Heart right ventricle (tissue), 16 donors: ENCODE data around the gene MAGI2. TPM values are rescaled to one million over a fixed set of nuclear protein-coding genes. Genes with fewer than 3 reads are reported as not detected.

ENCODE experiments used
- ATAC-seq, 8 donors: fragments of 200-7000 bp; cut with Tn5 transposase; one replicate each; pipeline ENCODE4 v1.9.1; 2020; ENCODE audit warnings: mild to moderate bottlenecking in 8 of 8, moderate library complexity in 8 of 8, moderate number of reproducible peaks in 1 of 8
- DNase-seq, 2 donors: peaks; one replicate each; pipeline ENCODE4 v3.0.0-alpha.2; 2020
- H3K27ac ChIP-seq, 10 donors: fragments of 200-600 bp; sonication (generic) in 2 of 10; one replicate each; pipeline versions ENCODE4 v1.5.0 to v1.8.0; 2020 to 2022; ENCODE audit warnings: mild to moderate bottlenecking in 3 of 10
- H3K27me3 ChIP-seq, 7 donors: fragments of 200-600 bp; one replicate each; pipeline ENCODE4 v1.8.0; 2021 to 2022; ENCODE audit warnings: mild to moderate bottlenecking in 2 of 7
- H3K36me3 ChIP-seq, 9 donors: fragments of 200-600 bp; sonication (generic) in 1 of 9; one replicate each; pipeline versions ENCODE4 v1.5.0 to v1.8.0; 2020 to 2022; ENCODE audit warnings: mild to moderate bottlenecking in 2 of 9
- H3K4me1 ChIP-seq, 9 donors: fragments of 200-600 bp; sonication (generic) in 1 of 9; one replicate each; pipeline versions ENCODE4 v1.5.0 to v1.8.0; 2020 to 2022; ENCODE audit warnings: mild to moderate bottlenecking in 4 of 9
- H3K4me3 ChIP-seq, 10 donors: fragments of 200-600 bp; sonication (generic) in 2 of 10; one replicate each; pipeline versions ENCODE4 v1.5.0 to v1.8.0; 2020 to 2022; ENCODE audit warnings: mild to moderate bottlenecking in 7 of 10, moderate library complexity in 2 of 10
- H3K9me3 ChIP-seq, 11 donors: fragments of 200-600 bp in 10 of 11; sonication (generic) in 2 of 11; one replicate each; pipeline versions ENCODE4 v1.5.0 to v1.8.0; 2013 to 2022; ENCODE audit warnings: mild to moderate bottlenecking in 2 of 11, control low read depth in 1 of 11, moderate library complexity in 1 of 11
- CTCF ChIP-seq, 9 donors: fragments of 200-600 bp; sonication (generic) in 2 of 9; IDR thresholded peaks; one replicate each; pipeline versions ENCODE4 v1.5.0 to v1.8.0; 2021 to 2022; ENCODE audit warnings: antibody characterized with exemption in 9 of 9, mild to moderate bottlenecking in 5 of 9, moderate library complexity in 1 of 9
- whole genome bisulfite sequencing, 2 donors: extraction: QIAGEN DNeasy Blood & Tissue Kit; methylation state at CpG; one replicate each; pipeline ENCODE4 v1.1.7; 2013; ENCODE audit warnings: inconsistent platforms in 1 of 2; 5-methylcytosine and 5-hydroxymethylcytosine counted together
- intact Hi-C, 10 donors: fragments of 100-400 bp; cut with DNase I; formaldehyde crosslinking; loops; one replicate each; pipeline versions ENCODE4 v1.11.1 to v1.14.2; 2022
- polyA plus RNA-seq, 2 donors: library from polyadenylated mRNA; stranded (reverse); fragments of 200-250 nt; gene quantifications; one replicate each; pipeline ENCODE4 v1.2.3, GENCODE V29; 2013
- total RNA-seq, 10 donors: library from RNA; stranded (reverse); fragmentation: NEBNext Ultra II Directional in 3 of 10; extraction: Animal tissue kit (Norgen Biotek cat#: 25700) in 3 of 10; gene quantifications; one replicate each; pipeline versions ENCODE4 v1.2.1 to v1.2.4, GENCODE V29; 2021 to 2023
- donor health status: Arrhythmogenic right ventricular cardiomyopathy.
- donor health status: ischemic (EF 13 %, LVEDD 7.1; RV severe dilation, severe dysfunction).
- donor health status: healthy with polysubstance abuse.
- donor health status: DM: no; HTN: yes; CAD: no.
- donor health status: DM: no; HTN: no; CAD: no.
- donor health status: ischemic (EF 25% LVEDD 6.9; RV normal size, moderate dysfunction).
- donor health status: ischemic (EF 25% LVEDD 5.7; RV mildly dilated, moderate dysfunction).
- donor health status: healthy.
- donor health status: DM: yes; HTN: yes; CAD: no.
- donor health status: Ischemic cardiomyopathy.
- donor health status: ischemic (EF 35%, LVEDD 5.7; RV mildly dilated, moderate dysfunction).
- donor health status: nonischemic (EF 11% LVEDD 7.7; RV severe dilation, severe dysfunction).
- donor health status: DM: yes; HTN: yes; CAD: no.
- donor health status: PGD.
- donor health status: ischemic (EF 29% LVEDD 5.4; RV normal size, mild dysfunction).
- donor health status: nonischemic (EF 23%, LVEDD 6.1; RV moderate dilation, normal function).

Gene MAGI2
- total and polyA plus RNA-seq, 12 donors: 0.83 to 6.0 (median 4.1) TPM

- intact Hi-C loops: loop anchor here in 1 of 10 donors (5.0 kb wide), 1 partner anchor 1837 kb away; no protein-coding TSS in a partner anchor
- DNase-seq (no peak), ATAC-seq (no peak)
- no peak for TF ChIP-seq CTCF (IDR thresholded peaks at IDR 0.05)
- peaks cover 0 to 4% (median 0%) of the 10 kb centered on the region in 9 donors for H3K4me1 ChIP-seq
- WGBS, 2 donors: 72 to 86% methylated on average over 1 of the region's 1 CpG
- no peak overlapping the region for H3K27ac ChIP-seq
- peaks cover 0 to 9% (median 0%) of the 10 kb centered on the region in 11 donors for H3K9me3 ChIP-seq
- H3K36me3 ChIP-seq: no peaks in the 10 kb centered on the region
- no peaks in the 10 kb centered on the region for H3K27me3 ChIP-seq
- H3K4me3 ChIP-seq: no peak overlapping the region
These were observed 209.0 kb downstream of the MAGI2 start for GRCh38 chr7:79244482-79244881.

GRCh38 chr7:79241288-79242060, 212.0 kb downstream of the MAGI2 start:
- no peak for ATAC-seq
- no peak overlapping the region for H3K27ac ChIP-seq
- H3K4me1 ChIP-seq: peaks cover 0 to 4% (median 0%) of the 10 kb centered on the region in 9 donors
- DNase-seq: no peak
- no peak for TF ChIP-seq CTCF (IDR thresholded peaks at IDR 0.05)
- no peaks in the 10 kb centered on the region for H3K27me3 ChIP-seq
- intact Hi-C loops: loop anchor here in 1 of 10 donors (5.0 kb wide), 1 partner anchor 1834 kb away; no protein-coding TSS in a partner anchor
- WGBS, 2 donors: 73 to 74% methylated on average over 1 of the region's 1 CpG
- no peak overlapping the region for H3K4me3 ChIP-seq
- H3K9me3 ChIP-seq: peaks cover 0 to 6% (median 0%) of the 10 kb centered on the region in 11 donors
- no peaks in the 10 kb centered on the region for H3K36me3 ChIP-seq

- H3K36me3 ChIP-seq: no peaks in the 10 kb centered on the region
- ATAC-seq (no peak), DNase-seq (no peak)
- H3K27me3 ChIP-seq: no peaks in the 10 kb centered on the region
- intact Hi-C loops: loop anchor here in 1 of 10 donors (5.0 kb wide), 1 partner anchor 1833 kb away; no protein-coding TSS in a partner anchor
- TF ChIP-seq CTCF (IDR thresholded peaks at IDR 0.05): no peak
- 83 to 88% methylated on average over 2 of the region's 2 CpGs for WGBS, 2 donors
- H3K4me1 ChIP-seq: peaks cover 0 to 4% (median 0%) of the 10 kb centered on the region in 9 donors
- H3K27ac ChIP-seq: no peak overlapping the region
- no peak overlapping the region for H3K4me3 ChIP-seq
- peaks cover 0 to 5% (median 0%) of the 10 kb centered on the region in 11 donors for H3K9me3 ChIP-seq
These were observed 213.1 kb downstream of the MAGI2 start for GRCh38 chr7:79240413-79240812.

GRCh38 chr7:79236352-79237028, 217.0 kb downstream of the MAGI2 start:
- WGBS, 2 donors: 80 to 82% methylated on average over 4 of the region's 4 CpGs

More at GRCh38 chr7:79236352-79237028, 217.0 kb downstream of the MAGI2 start:
- Histone ChIP-seq H3K4me1 (peaks cover 0 to 4% (median 0%) of the 10 kb centered on the region in 9 donors), H3K36me3 (no peaks in the 10 kb centered on the region), H3K27ac (no peak overlapping the region), H3K9me3 (no peaks in the 10 kb centered on the region), H3K27me3 (no peaks in the 10 kb centered on the region), H3K4me3 (no peak overlapping the region)
- DNase-seq: no peak
- intact Hi-C loops: no loop called here
- TF ChIP-seq CTCF (IDR thresholded peaks at IDR 0.05): no peak
- no peak for ATAC-seq
